AG04450 (cell line): ENCODE results near the gene ATP6V0A1. TPM values are rescaled to one million over a fixed set of nuclear protein-coding genes. Genes with fewer than 3 reads are reported as not detected.
A peak's percentile ranks its signal among the peaks of the same experiment; 100 is the strongest.

Experiments
- CTCF ChIA-PET: fragments of 300-600, 350-600 bp; formaldehyde crosslinking; extraction: SDS; loops from one replicate; lab custom pipeline; 2022; ENCODE audit warnings: antibody characterized with exemption, inconsistent platforms; lab: Charles Lee
- POLR2A ChIA-PET: fragments of 350-600 bp; formaldehyde crosslinking; extraction: SDS; loops from one replicate; lab custom pipeline; 2021; ENCODE audit warnings: antibody characterized with exemption, inconsistent platforms; lab: Yijun Ruan, JAX
- DNase-seq: peaks from one replicate; pipeline ENCODE4 v3.0.0-alpha.2; 2011; ENCODE audit warnings: low read depth, low spot score
- H3K27ac ChIP-seq: one replicate; pipeline ENCODE4 v1.5.1; 2012; ENCODE audit warnings: low read depth, low read length, control low read depth
- H3K27me3 ChIP-seq: one replicate; pipeline ENCODE4 v1.6.0; 2012; ENCODE audit warnings: low read length; ENCODE audit not compliant: control insufficient read depth, insufficient read depth
- H3K4me3 ChIP-seq: 2 replicates; pipeline ENCODE4 v1.5.1; 2011; ENCODE audit warnings: mild to moderate bottlenecking, low read depth, low read length, control low read depth
- H3K9me3 ChIP-seq: 2 replicates; pipeline ENCODE4 v1.5.1; 2012; ENCODE audit warnings: low read length; ENCODE audit not compliant: control insufficient read depth, insufficient read depth
- polyA plus RNA-seq: library from polyadenylated mRNA; depleted of rRNA; stranded (reverse); fragments of >200 nt; gene quantifications from 2 replicates; pipeline ENCODE4 v1.2.3, GENCODE V29; 2011
- TF ChIP-seq, protein P1 (sequence below): IDR thresholded peaks from 2 replicates; pipeline ENCODE4 v1.5.1; 2011; ENCODE audit warnings: low read depth, low read length, control low read depth, inconsistent platforms

The ATP6V0A1 gene
- polyA plus RNA-seq, 1 experiment: 22.3 TPM

DNA sequence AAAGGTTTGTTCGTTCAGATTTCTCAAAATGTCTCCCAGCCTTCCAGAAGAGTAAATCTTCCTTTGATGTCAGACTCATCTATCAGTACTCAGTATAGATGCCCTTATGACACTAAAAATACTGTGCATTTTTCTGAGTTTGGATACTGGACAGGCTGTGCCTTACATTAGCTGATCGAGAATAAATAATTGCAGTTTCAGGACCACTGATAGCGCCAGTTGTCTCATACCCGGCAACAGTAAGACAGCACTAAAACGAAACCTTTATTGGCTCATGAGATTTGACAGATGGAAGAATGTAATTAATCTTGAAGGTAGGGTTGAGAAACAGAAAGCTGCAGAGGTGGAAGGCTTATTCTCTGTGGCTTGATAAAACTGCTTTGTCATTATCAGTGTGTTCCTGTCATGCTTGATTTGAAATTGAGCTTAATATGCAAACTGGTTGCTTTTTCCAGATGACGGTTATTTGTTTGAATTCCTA is 1.2 kb downstream of the ATP6V0A1 start:
- ChIA-PET POLR2A (interaction anchor here (1.6 kb wide), 1 partner anchor 37 kb away, joined by 9 read pairs; the partner anchor contains the start of gene CAVIN1), CTCF (interaction anchor here (0.8 to 1.9 kb wide), 3 partner anchors 34 to 125 kb away, joined by 3 to 6 read pairs (median 3); no protein-coding TSS in a partner anchor)
- H3K9me3 ChIP-seq: no peaks in the 10 kb centered on the region
- DNase-seq: no peak
- H3K4me3 ChIP-seq: peak overlapping the region; percentile 84
- H3K27ac ChIP-seq: no peak overlapping the region
- TF ChIP-seq, protein P1, sequence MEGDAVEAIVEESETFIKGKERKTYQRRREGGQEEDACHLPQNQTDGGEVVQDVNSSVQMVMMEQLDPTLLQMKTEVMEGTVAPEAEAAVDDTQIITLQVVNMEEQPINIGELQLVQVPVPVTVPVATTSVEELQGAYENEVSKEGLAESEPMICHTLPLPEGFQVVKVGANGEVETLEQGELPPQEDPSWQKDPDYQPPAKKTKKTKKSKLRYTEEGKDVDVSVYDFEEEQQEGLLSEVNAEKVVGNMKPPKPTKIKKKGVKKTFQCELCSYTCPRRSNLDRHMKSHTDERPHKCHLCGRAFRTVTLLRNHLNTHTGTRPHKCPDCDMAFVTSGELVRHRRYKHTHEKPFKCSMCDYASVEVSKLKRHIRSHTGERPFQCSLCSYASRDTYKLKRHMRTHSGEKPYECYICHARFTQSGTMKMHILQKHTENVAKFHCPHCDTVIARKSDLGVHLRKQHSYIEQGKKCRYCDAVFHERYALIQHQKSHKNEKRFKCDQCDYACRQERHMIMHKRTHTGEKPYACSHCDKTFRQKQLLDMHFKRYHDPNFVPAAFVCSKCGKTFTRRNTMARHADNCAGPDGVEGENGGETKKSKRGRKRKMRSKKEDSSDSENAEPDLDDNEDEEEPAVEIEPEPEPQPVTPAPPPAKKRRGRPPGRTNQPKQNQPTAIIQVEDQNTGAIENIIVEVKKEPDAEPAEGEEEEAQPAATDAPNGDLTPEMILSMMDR: no peak
- no peaks in the 10 kb centered on the region for H3K27me3 ChIP-seq

DNA sequence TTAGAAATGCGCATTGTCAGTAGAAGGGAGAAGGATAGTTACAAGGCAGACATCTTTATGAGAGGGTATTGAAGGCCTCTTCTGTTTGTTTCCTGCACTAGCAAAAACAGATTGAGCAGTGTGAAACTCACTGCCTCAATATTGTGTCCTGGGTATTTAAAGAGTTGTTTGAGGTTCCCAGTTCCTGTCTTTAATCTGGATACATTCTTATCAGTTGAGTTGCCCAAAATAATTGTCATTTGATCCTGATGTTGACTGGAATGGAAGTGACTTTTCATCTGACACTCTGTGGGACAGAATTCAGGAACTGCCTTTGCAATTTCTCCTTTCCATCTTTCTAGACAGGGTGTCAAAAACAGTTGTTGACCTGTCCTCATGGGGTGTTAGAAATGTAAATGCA is 1.7 kb downstream of the ATP6V0A1 start:
- TF ChIP-seq, protein P1: no peak
- Histone ChIP-seq H3K27me3 (no peaks in the 10 kb centered on the region), H3K9me3 (no peaks in the 10 kb centered on the region), H3K4me3 (peak overlapping the region; percentile 84), H3K27ac (no peak overlapping the region)
- ChIA-PET POLR2A (interaction anchor here (1.6 kb wide), 1 partner anchor 38 kb away, joined by 9 read pairs; the partner anchor contains the start of gene CAVIN1), CTCF (interaction anchor here (0.8 to 1.9 kb wide), 3 partner anchors 34 to 125 kb away, joined by 3 to 6 read pairs (median 3); no protein-coding TSS in a partner anchor)
- DNase-seq: no peak

DNA sequence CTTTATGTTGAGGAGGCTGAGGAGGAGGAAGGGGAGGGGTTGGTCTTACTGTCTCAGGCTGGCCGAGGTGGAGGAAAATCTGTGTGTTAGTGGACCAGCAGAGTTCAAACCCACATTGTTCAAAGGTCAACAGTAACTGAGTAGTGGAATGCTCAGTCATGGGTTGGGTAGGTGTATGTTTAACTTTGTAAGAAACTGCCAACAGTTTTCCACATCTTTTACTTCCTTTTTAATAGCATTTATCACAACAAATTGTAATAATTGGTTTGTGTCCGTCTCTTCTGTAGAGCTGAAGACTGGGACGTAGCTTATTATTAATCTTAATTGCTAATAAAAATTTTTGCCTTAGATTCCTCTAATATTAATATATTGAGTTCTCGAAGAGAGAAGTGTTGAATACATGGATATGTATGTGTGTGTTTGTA is 5.3 kb downstream of the ATP6V0A1 start:
- ChIA-PET CTCF (interaction anchor here (0.5 to 1.1 kb wide), 3 partner anchors 54 to 278 kb away, joined by 3 to 7 read pairs (median 4); no protein-coding TSS in a partner anchor), POLR2A (interaction anchor here (0.7 kb wide), 1 partner anchor 23 kb away, joined by 3 read pairs; no protein-coding TSS in a partner anchor)
- Histone ChIP-seq H3K9me3 (no peaks in the 10 kb centered on the region), H3K27me3 (no peaks in the 10 kb centered on the region), H3K4me3 (no peak overlapping the region), H3K27ac (no peak overlapping the region)
- DNase-seq: no peak
- TF ChIP-seq, protein P1: no peak

DNA sequence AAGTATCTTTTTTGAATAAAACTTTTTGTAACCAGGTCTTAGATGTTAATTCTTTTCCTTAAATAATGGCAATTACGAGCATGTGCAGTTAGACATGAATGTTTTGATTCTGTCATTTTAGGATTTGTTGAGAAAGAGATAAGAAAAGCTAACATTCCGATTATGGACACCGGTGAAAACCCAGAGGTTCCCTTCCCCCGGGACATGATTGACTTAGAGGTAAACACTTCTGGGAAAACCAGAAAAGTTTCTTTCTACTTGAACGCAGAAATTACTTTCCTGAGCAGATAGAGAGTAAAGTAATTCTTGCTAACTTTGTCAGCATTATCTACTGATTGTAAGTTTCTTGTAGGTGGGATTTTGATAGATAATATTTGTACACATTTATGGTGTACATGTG is 9.2 kb downstream of the ATP6V0A1 start:
- no peaks in the 10 kb centered on the region for H3K27me3 ChIP-seq
- TF ChIP-seq, protein P1: no peak
- no peak for DNase-seq
- CTCF ChIA-PET: interaction anchor here (1.2 to 2.3 kb wide), 2 partner anchors 50 to 60 kb away, joined by 3 to 7 read pairs; no protein-coding TSS in a partner anchor
- POLR2A ChIA-PET: no interaction called here
- no peaks in the 10 kb centered on the region for H3K9me3 ChIP-seq
- H3K27ac ChIP-seq: no peak overlapping the region
- no peak overlapping the region for H3K4me3 ChIP-seq
